SJSA1 (cell line): ENCODE data around the gene PIK3CA. TPM values are rescaled to one million over a fixed set of nuclear protein-coding genes. Genes with fewer than 3 reads are reported as not detected.

Experiments
- DNase-seq, 2 experiments: peaks; one replicate each; pipeline ENCODE4 v3.0.0-alpha.2; 2015 to 2020; ENCODE audit warnings: low spot score in 2 of 2, low read depth in 1 of 2
- H3K27ac ChIP-seq: fragments of 250-450 bp; sonication (Bioruptor Pico); 2 replicates; pipeline ENCODE4 v1.5.1; 2020; ENCODE audit warnings: mild to moderate bottlenecking, moderate library complexity
- H3K27me3 ChIP-seq: fragments of 250-450 bp; sonication (Bioruptor Pico); replicated peaks from 2 replicates; pipeline ENCODE4 v1.5.1; 2020; ENCODE audit warnings: mild to moderate bottlenecking, moderate library complexity
- H3K36me3 ChIP-seq: fragments of 250-450 bp; sonication (Bioruptor Pico); 2 replicates; pipeline ENCODE4 v1.5.1; 2020; ENCODE audit warnings: mild to moderate bottlenecking
- H3K4me1 ChIP-seq: fragments of 250-450 bp; sonication (Bioruptor Pico); replicated peaks from 2 replicates; pipeline ENCODE4 v1.6.1; 2021; ENCODE audit warnings: mild to moderate bottlenecking
- H3K4me3 ChIP-seq: fragments of 250-450 bp; sonication (Bioruptor Pico); 2 replicates; pipeline ENCODE4 v1.5.1; 2020; ENCODE audit warnings: mild to moderate bottlenecking
- H3K9me3 ChIP-seq: fragments of 250-450 bp; sonication (Bioruptor Pico); replicated peaks from 2 replicates; pipeline ENCODE4 v1.5.1; 2020; ENCODE audit warnings: mild to moderate bottlenecking
- total RNA-seq: library from RNA; depleted of rRNA; stranded (reverse); fragments of >200 nt; shearing (Covaris generic); gene quantifications from 2 replicates; pipeline ENCODE4 v1.2.3, GENCODE V29; 2014; rRNA removed

PIK3CA gene
- total RNA-seq, 1 experiment from 2014 or later: 22.2 TPM

DNA sequence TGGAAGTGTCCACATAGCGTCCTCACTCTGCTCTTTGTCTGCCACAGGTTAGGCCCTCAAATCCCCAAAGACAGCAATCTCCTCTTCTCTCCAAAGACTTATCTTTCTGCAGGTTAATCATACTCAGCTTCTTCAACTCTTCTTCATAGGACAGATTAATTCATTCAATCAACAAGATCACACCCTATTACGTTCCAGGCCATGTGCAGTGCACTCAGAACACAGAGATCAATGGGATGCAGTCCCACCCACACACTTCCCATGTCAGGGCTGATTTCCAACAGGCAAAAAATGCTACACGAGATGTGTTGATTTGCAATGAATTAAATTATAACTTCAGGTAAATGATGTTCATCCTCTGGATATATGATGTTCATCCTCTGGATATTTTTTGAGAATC is 141.1 kb downstream of the PIK3CA start:
- H3K27me3 ChIP-seq: no peaks in the 10 kb centered on the region
- H3K27ac ChIP-seq: no peak overlapping the region
- no peaks in the 10 kb centered on the region for H3K9me3 ChIP-seq
- DNase-seq: no peak
- H3K36me3 ChIP-seq: no peaks in the 10 kb centered on the region
- no peaks in the 10 kb centered on the region for H3K4me1 ChIP-seq
- no peak overlapping the region for H3K4me3 ChIP-seq

Other genes with a start within 250 kb of the PIK3CA start
- 8.4 and 13.1 TPM in 2 replicates for gene ZMAT3, start 76.5 kb upstream of the PIK3CA start, total RNA-seq
- 0.13 and 2.7 TPM in 2 replicates for gene KCNMB3, start 102.8 kb downstream of the PIK3CA start, total RNA-seq
- gene ZNF639, start 174.7 kb downstream of the PIK3CA start, total RNA-seq: 71.3 and 80.5 TPM in 2 replicates
- 29.7 and 40.2 TPM in 2 replicates for gene MFN1, start 199.4 kb downstream of the PIK3CA start, total RNA-seq